Measurements from ENCODE around the gene INSC.

- no peak for TF ChIP-seq CTCF (IDR thresholded peaks at IDR 0.05)
- TF ChIP-seq POLR2AphosphoS5 (IDR thresholded peaks at IDR 0.05): no peak
Observed at GRCh38 chr11:15128621-15129020, 13.9 kb downstream of the INSC start.

All from gastroesophageal sphincter (tissue), 3 donors.